ENCODE results near the gene ARHGAP21. TPM values are rescaled to one million over a fixed set of nuclear protein-coding genes. Genes with fewer than 3 reads are reported as not detected.
"Not testable (repeated sequence)": the region's sequence is repeated elsewhere in the genome, so short reads cannot be mapped to it uniquely, and the experiment has no call there.

Gene ARHGAP21
- total RNA-seq, 1 experiment from 2014 or later, result 26.4 TPM

DNA sequence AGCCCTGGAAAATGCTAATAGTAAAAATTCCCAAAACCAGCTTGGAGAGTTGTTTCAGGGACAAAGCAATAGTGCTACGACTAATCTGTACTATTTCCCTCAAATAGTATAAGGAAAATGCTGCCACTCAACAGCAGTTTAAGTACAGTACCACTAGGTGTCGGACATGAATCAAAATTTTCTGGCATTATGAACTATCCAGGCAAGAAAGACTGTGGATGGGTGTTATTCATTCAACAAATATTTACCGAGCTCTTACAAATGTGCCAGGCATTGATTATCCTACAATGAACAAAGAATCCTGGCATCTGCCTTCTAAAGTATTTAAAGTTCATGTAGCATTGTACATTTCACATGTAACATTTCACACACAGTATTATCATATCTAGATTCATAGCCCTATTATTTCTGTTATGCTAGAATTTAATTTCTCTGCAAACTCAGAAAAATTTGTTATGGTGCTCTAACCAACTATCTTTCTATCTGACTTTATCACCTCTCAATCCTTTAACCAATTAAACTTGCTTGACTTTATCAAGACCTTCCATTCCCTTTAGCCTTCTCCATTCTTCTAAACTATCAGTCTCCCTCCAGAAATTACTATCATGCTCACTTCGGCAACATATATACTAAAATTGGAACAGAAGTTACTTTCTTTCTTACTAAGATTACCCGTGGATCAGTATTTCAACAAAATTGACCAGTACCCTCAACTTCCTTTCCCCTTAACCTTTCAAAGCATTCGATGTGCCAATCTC, 80.6 kb downstream of the ARHGAP21 start:
- DNase-seq (ENCODE audit: low read depth), result peak; percentile 69

- DNase-seq (ENCODE audit: low read depth), result no peak
Observed at GRCh38 chr10:24639124-24639523, 84.6 kb downstream of the ARHGAP21 start.

- no peak for DNase-seq (ENCODE audit: low read depth)
Observed at GRCh38 chr10:24625778-24626177, 97.9 kb downstream of the ARHGAP21 start.

GRCh38 chr10:24623383-24623782, 100.3 kb downstream of the ARHGAP21 start:
- DNase-seq (ENCODE audit: low read depth), result no peak

- DNase-seq (ENCODE audit: low read depth), result no peak
Observed at GRCh38 chr10:24622781-24623301, 100.8 kb downstream of the ARHGAP21 start.

DNA sequence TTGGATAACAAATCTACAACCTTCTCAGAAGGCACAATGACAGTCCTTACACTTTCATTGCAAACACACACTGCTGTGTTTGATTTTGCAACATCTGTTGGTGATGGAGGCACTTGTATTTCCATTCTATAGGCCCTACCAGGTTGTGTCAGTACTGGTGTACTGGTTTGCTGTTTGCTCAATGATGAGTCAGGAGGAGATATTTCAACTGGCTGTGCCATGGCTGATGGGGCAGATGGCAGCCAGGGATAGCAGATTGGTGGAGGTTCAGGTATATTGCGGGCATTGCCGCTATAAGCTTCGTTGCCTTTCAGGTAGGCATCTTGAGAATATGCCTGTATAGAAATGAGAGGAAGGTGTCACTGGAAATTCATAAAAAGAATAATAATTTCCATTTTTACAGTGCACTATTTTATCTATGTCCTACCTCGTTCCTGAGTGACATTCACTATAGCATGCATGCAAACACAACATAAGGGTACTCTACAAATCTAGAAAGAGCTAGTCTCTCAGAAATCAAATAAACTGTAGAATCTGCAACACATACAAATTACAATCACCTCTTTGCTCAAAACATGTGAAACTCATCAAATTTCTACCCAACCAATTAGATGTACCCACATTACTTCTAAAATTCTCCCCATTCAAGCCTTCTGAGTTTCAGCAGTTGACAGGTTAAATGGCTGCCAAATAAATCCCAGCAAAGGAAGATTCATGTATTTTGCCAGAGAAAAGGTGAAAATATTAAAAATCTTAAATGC, 102.5 kb downstream of the ARHGAP21 start:
- DNase-seq (ENCODE audit: low read depth), result not testable (repeated sequence)

DNA sequence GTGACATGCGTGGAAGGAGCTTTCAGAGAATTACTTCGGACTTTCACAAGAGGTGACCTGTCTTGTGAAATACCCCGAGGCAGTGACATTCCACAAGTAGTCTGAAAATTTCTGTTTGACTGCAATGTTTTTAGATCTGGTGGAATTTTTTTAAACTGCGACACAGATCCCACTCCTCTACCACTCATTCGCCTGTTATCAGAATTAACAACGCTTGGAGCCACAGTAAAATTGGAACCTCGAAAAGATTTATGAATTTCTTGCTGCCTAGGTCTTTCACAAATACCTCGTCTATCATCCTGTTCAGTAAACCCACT, 103.7 kb downstream of the ARHGAP21 start:
- DNase-seq (ENCODE audit: low read depth), result not testable (repeated sequence)

- not testable (repeated sequence) for DNase-seq (ENCODE audit: low read depth)
Observed at GRCh38 chr10:24619291-24619993, 104.2 kb downstream of the ARHGAP21 start.

DNA sequence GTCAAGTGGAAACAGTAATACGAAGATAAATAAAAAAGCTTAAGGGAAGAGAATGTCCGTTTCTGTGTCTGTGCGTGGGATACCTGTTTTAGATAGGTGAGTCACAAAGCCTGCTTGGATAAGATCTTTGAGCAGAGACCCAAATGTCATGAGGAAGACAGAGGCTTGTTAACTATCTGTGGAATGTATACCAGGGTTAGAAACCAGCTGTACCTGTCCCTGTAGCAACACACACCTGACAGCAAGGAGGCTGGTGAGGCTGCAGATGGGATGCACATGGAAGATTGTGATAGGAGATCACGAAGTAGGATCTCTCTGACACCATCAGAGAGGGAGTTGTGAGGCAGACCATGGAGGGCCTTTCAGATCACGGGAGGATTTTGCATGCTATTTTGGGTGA, 105.3 kb downstream of the ARHGAP21 start:
- DNase-seq (ENCODE audit: low read depth), result no peak

DNA sequence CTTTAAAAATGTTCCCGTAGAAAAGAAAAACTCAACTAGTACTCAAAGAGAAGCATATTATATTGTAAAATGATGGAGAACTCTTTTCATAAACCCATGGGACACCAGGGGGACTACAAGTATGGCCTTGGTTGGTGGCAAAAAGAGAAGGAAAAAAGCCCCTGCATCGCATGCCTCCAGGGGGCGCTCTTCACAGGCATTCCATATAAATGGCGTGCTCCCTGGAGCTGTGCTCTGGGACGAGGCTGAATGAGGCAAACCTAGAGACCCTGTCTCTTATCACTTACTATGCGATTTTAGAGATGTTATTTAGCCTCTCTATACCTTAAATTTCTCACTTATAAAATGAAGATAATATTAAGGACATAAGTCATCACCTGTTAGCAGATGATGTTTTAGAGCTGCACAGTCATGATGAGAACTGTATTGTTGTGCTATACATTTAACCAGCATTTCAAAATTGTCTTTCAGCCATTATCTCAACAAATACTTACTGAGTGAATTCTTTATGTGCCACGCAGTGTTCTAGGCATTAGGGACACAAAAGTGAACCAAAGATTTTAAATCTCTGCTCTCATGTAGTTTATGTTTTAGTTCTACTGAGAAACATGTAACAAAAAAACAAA, 105.8 kb downstream of the ARHGAP21 start:
- DNase-seq (ENCODE audit: low read depth), result peak; percentile 17

DNA sequence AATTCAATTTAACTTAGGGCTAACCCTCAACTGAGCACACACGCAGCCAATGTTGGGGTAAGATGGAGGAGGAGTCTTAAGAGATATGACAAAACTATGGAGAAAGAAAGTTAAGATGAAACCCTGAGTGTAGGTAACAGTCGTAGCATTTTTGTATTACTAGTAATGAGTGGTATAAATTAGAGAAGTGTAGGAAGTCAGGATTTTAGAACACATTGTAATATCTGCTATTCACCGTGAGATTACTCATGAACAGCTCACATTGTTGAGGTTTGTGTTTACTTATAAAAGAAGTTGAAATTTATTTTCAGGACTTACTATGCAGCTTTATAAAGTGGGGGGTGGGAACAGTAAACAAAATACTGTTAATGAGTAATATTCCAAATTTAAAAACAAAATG, 107.2 kb downstream of the ARHGAP21 start:
- DNase-seq (ENCODE audit: low read depth), result peak; percentile 26

DNA sequence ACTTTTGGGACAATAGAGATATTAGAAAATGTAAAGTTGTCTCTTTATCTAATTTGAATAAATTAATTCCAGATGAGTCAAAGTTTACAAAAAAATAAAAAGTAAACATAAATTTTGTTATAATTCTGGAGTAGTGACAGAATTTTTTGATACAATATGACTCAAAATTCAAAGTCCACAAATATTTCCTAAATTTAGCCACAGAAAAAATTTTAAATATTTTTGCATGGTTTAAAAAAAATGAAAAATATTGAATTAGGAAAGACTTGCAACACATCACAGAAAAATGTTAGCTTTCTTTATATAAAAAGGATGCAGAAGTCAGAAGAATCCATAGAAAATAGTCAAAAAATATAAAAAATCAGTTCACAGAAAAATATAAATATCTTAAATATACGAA, 117.7 kb downstream of the ARHGAP21 start:
- DNase-seq (ENCODE audit: low read depth), result no peak

DNA sequence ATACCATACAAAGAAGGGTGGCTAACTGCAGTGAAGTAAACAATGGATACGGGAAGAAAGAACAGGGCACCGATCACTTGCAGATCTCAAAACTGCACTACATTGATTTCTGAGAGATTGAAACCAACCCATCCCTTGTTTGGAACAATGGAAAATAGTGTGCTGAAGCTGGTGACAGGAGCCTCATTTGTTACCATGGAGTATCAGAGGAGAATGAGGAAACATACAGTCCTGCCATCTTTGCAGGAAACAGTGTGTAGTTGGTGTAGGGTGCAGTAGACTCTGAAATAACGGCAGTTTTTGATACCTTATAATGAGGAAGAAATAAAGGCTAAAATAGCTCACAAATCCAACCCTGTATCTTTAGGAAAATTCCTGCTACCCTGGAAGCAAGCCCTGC, 118.5 kb downstream of the ARHGAP21 start:
- DNase-seq (ENCODE audit: low read depth), result no peak

GRCh38 chr10:24603333-24603732, 120.4 kb downstream of the ARHGAP21 start:
- DNase-seq (ENCODE audit: low read depth), result peak; percentile 61

- DNase-seq (ENCODE audit: low read depth), result no peak
Observed at GRCh38 chr10:24597961-24598360, 125.7 kb downstream of the ARHGAP21 start.

GRCh38 chr10:24597426-24597825, 126.3 kb downstream of the ARHGAP21 start:
- no peak for DNase-seq (ENCODE audit: low read depth)

DNA sequence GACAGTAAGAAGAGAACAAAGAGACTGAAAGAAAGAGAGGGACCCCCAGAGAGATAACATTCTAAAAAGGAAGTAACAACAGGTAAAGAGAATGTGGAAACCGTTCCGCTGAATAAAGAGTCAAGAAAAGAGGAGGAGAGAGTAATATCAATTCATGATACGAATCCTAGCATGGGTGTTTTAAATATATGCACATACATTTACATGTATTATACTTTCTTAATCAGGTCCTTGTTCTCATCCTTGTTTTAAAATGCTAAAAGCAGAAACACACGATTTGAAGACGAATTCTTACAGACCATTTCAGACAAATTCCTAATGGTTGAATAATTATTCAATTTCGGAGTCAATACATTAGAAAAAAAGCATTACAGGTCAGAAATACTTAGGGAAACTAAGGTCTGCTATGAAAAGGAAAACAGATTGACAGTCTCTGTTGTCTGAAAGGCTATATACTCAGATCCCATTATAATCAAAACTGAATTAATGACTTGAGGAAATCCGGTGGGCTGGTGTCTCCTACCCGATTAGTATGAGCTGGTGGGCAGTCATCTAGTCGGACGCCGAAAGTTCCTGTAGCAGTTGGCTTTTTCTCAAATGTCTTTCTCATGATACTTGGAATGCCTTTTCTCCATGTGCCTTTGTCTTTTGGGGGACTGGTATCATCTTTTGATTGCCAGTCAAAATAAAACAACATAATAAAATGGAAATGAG, 127.3 kb downstream of the ARHGAP21 start:
- no peak for DNase-seq (ENCODE audit: low read depth)

DNA sequence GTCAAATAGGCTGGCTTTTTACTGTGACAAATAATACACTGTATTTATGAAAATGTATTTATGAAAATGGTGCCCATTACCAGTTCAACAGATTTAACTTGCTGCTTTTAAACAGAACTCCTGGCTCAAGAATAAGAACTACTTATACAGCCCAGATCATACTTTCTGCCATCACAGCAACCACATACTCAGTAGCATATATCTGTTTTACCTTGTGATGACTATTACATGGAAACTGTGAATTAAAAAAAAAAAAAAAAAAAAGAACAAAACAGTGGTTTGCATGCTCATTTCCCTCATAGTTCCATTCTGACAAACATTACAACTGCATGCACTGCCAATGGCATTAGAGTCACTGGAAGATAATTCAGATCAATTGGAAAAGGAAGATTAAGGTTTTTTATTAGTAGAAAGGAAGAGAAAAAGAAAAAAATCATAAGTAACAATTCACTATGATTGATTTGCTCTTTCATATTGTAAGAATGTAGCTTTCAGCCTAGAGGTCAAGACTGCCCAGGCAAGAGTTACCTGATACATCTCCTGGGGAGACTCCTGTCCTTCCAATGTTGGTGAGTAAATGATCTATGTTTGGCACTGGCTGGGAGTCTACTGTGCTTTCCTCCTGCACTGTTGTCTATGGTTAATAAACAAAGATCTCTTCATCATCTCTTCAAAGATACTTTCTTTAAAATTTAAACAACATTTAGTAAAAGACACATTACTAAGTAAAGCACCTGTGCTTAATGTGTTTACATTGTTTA, 132.8 kb downstream of the ARHGAP21 start:
- DNase-seq (ENCODE audit: low read depth), result no peak

DNA sequence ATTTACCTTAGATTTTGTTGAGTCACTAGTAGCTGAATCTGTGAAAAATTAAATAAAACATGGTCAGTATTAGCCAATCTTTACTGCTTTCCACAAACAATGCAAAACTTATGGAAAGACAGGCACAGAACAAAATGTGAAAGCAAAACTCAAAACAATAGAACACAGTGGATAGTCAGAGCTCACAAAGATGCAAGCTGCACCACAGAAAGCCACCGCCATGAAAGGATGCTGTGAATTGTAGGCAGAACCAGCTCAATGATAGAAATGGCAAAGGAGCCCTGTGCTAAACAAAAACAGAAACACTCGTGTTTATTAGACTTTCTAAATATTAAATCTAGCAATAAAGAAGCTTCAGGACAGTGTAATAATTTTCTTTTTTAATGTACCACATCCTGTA, 134.4 kb downstream of the ARHGAP21 start:
- no peak for DNase-seq (ENCODE audit: low read depth)

GRCh38 chr10:24579906-24580305, 143.8 kb downstream of the ARHGAP21 start:
- DNase-seq (ENCODE audit: low read depth), result no peak

DNA sequence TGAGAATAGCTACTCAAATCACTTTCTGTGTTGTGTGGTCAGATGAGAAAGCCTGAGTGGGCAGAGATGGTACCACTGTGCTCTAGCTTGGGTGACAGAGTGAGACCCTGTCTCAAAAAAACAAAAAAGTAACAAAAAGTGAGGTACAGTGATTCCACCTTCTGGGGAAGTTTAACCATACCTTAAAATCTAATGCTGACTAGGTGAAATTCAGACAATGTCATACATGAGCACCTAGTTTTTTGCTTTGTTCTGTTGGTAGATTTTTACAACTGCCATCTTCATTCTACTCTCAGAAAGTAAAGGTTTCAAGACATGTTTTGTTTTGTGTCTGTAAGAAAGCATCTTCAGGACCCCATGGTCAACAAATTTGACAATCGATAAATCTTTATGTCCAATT, 144.2 kb downstream of the ARHGAP21 start:
- DNase-seq (ENCODE audit: low read depth), result no peak
